Endothelial cell of umbilical vein (primary cell): ENCODE measurements around the gene MCUR1.

Source experiments
- EZH2 ChIP-seq: IDR thresholded peaks from 2 replicates; pipeline ENCODE4 v1.6.1; 2012; ENCODE audit warnings: borderline replicate concordance, low read depth, mild to moderate bottlenecking, moderate library complexity, low read length, inconsistent platforms; ENCODE audit not compliant: severe bottlenecking
- MAX ChIP-seq: IDR thresholded peaks from 2 replicates; pipeline ENCODE4 v1.6.1; 2011; ENCODE audit not compliant: insufficient read depth, insufficient read length
- MYC ChIP-seq: IDR thresholded peaks from one replicate; pipeline ENCODE4 v1.6.1; 2011; ENCODE audit warnings: mild to moderate bottlenecking, low read depth, low read length
- POLR2A ChIP-seq: IDR thresholded peaks from 2 replicates; pipeline ENCODE4 v1.6.1; 2012; ENCODE audit warnings: low read depth, mild to moderate bottlenecking, control low read depth, low read length
- POLR2AphosphoS5 ChIP-seq: IDR thresholded peaks from 2 replicates; pipeline ENCODE4 v1.6.1; 2012; ENCODE audit warnings: low read depth, mild to moderate bottlenecking, control low read depth, low read length, moderate library complexity; ENCODE audit not compliant: insufficient read depth
- TF ChIP-seq, protein P1 (sequence below), 2 donors: IDR thresholded peaks; 1 replicate in 1 of 2; 2 replicates in 1 of 2; pipeline ENCODE4 v1.5.1; 2011; ENCODE audit warnings: low read length in 2 of 2, mild to moderate bottlenecking in 2 of 2, moderate library complexity in 2 of 2, control low read depth in 1 of 2, inconsistent platforms in 1 of 2, low read depth in 1 of 2; ENCODE audit not compliant: insufficient read depth in 1 of 2; ENCODE audit errors: extremely low read depth in 1 of 2

- TF ChIP-seq POLR2A (no peak), MAX (no peak), MYC (no peak), POLR2AphosphoS5 (no peak), EZH2 (no peak)
- TF ChIP-seq, protein P1, sequence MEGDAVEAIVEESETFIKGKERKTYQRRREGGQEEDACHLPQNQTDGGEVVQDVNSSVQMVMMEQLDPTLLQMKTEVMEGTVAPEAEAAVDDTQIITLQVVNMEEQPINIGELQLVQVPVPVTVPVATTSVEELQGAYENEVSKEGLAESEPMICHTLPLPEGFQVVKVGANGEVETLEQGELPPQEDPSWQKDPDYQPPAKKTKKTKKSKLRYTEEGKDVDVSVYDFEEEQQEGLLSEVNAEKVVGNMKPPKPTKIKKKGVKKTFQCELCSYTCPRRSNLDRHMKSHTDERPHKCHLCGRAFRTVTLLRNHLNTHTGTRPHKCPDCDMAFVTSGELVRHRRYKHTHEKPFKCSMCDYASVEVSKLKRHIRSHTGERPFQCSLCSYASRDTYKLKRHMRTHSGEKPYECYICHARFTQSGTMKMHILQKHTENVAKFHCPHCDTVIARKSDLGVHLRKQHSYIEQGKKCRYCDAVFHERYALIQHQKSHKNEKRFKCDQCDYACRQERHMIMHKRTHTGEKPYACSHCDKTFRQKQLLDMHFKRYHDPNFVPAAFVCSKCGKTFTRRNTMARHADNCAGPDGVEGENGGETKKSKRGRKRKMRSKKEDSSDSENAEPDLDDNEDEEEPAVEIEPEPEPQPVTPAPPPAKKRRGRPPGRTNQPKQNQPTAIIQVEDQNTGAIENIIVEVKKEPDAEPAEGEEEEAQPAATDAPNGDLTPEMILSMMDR (IDR thresholded peaks at IDR 0.05; ENCODE audit: extremely low read depth in 1 of 2, insufficient read depth in 1 of 2, low read depth in 1 of 2, low read length in 2 of 2): no peak
Observed at GRCh38 chr6:13767121-13767808, 47.1 kb downstream of the MCUR1 start.
